ENCODE data around the gene PHF1. TPM values are rescaled to one million over a fixed set of nuclear protein-coding genes. Genes with fewer than 3 reads are reported as not detected.
A peak's percentile ranks its signal among the peaks of the same experiment; 100 is the strongest.

Gene PHF1
- total and polyA plus RNA-seq, 2 donors (not counting 1 experiment from before 2014, with no cell fraction given), result 198 to 365 TPM

GRCh38 chr6:33428224-33428965 lies 17.6 kb downstream of the PHF1 start:
- H3K9me3 ChIP-seq (ENCODE audit: control extremely low read depth in 1 of 3, control insufficient read depth in 2 of 3, insufficient read depth in 1 of 3, low read length in 2 of 3), result no peaks in the 10 kb centered on the region
- peak overlapping the region; percentile 96 for H3K4me3 Mint-ChIP-seq
- no peaks in the 10 kb centered on the region for H3K27me3 Mint-ChIP-seq
- H3K27me3 ChIP-seq (replicated peaks in 1 of 4; ENCODE audit: control extremely low read depth in 1 of 4, control insufficient read depth in 3 of 4, insufficient read depth in 4 of 4, low read length in 3 of 4), result no peaks in the 10 kb centered on the region
- H3K27ac Mint-ChIP-seq, result peak overlapping the region; percentile 96
- H3K4me2 ChIP-seq (replicated peaks; ENCODE audit: low read depth, low read length, poor library complexity, severe bottlenecking), result peak overlapping the region; percentile 88
- H3K4me1 ChIP-seq (ENCODE audit: control insufficient read depth in 2 of 2, insufficient read depth in 2 of 2, low read length in 2 of 2), result peaks cover 74 to 81% of the 10 kb centered on the region in 2 donors
- ATAC-seq (ENCODE audit: low read depth), result peak; percentile 9
- peak overlapping the region; percentile 58 for H3K9ac ChIP-seq (ENCODE audit: low read length)
- peak overlapping the region; percentile 61 for H2AFZ ChIP-seq (ENCODE audit: insufficient read depth, low read depth, low read length, poor library complexity, severe bottlenecking)
- H3K27ac ChIP-seq (ENCODE audit: low read length in 2 of 2), result peak overlapping the region; percentile 59 to 75
- peaks cover 19% of the 10 kb centered on the region for H3K79me2 ChIP-seq (ENCODE audit: control insufficient read depth, insufficient read depth, low read length)
- intact Hi-C loops (cut with micrococcal nuclease), result loop anchor here (1.0 to 5.0 kb wide), 3 partner anchors 18 to 194 kb away; partner anchors contain the start of genes ITPR3 and TAPBP
- 3% methylated on average over 33 of the region's 33 CpGs for WGBS (ENCODE audit: insufficient coverage)
- H3K4me3 ChIP-seq (ENCODE audit: control extremely low read depth in 1 of 5, extremely low read depth in 1 of 5, insufficient read depth in 1 of 5, low read depth in 2 of 5, low read length in 4 of 5), result peak overlapping the region in 4 of 5 experiments; percentile 50 to 65 (median 56)
- H3K9me3 Mint-ChIP-seq (ENCODE audit: insufficient read depth), result no peaks in the 10 kb centered on the region
- H3K36me3 ChIP-seq (replicated peaks in 1 of 2; ENCODE audit: control extremely low read depth in 1 of 2, control insufficient read depth in 1 of 2, extremely low read depth in 1 of 2, insufficient read depth in 2 of 2, low read length in 1 of 2), result no peaks in the 10 kb centered on the region
- peak; percentile 80 for DNase-seq
- TF ChIP-seq EZH2 (IDR thresholded peaks at IDR 0.05; ENCODE audit: borderline replicate concordance, insufficient read depth, low read depth, low read length, poor library complexity, severe bottlenecking) (no peak), CTCF (IDR thresholded peaks at IDR 0.05) (peak; percentile 62)
- POLR2A ChIA-PET, result interaction anchor here (0.7 to 1.0 kb wide), 2 partner anchors 10 to 142 kb away, joined by 3 to 5 read pairs; partner anchors contain the start of gene CUTA
- H3K4me1 Mint-ChIP-seq, result peaks cover 89% of the 10 kb centered on the region
- no peaks in the 10 kb centered on the region for H4K20me1 ChIP-seq (ENCODE audit: control insufficient read depth, insufficient read depth, low read length, poor library complexity, severe bottlenecking)
- CTCF ChIA-PET, result interaction anchor here (0.9 to 1.3 kb wide), 5 partner anchors 10 to 157 kb away, joined by 3 to 6 read pairs (median 3); partner anchors contain the start of gene CUTA

All from B cell (primary cell).